ENCODE measurements around the gene LKAAEAR1.

LKAAEAR1 gene

GRCh38 chr20:64044484-64045247 is 39.5 kb downstream of the LKAAEAR1 start:
- DNase-seq (ENCODE audit: low spot score), result no peak
- TF ChIP-seq CTCF (IDR thresholded peaks at IDR 0.05; ENCODE audit: extremely low read depth, missing control alignments), result no peak

GRCh38 chr20:64043768-64044167 is 40.4 kb downstream of the LKAAEAR1 start:
- TF ChIP-seq CTCF (IDR thresholded peaks at IDR 0.05; ENCODE audit: extremely low read depth, missing control alignments), result no peak
- DNase-seq (ENCODE audit: low spot score), result no peak

GRCh38 chr20:64042054-64042781 is 42.0 kb downstream of the LKAAEAR1 start:
- no peak for DNase-seq (ENCODE audit: low spot score)

GRCh38 chr20:64041781-64042053 is 42.5 kb downstream of the LKAAEAR1 start:
- no peak for DNase-seq (ENCODE audit: low spot score)
- TF ChIP-seq CTCF (IDR thresholded peaks at IDR 0.05; ENCODE audit: extremely low read depth, missing control alignments), result no peak

More at GRCh38 chr20:64042054-64042781, 42.0 kb downstream of the LKAAEAR1 start:
- TF ChIP-seq CTCF (IDR thresholded peaks at IDR 0.05; ENCODE audit: extremely low read depth, missing control alignments), result no peak

- DNase-seq (ENCODE audit: low spot score), result no peak
- TF ChIP-seq CTCF (IDR thresholded peaks at IDR 0.05; ENCODE audit: extremely low read depth, missing control alignments), result no peak
These were observed 43.0 kb downstream of the LKAAEAR1 start for GRCh38 chr20:64041040-64041780.

GRCh38 chr20:64040231-64041039 is 43.8 kb downstream of the LKAAEAR1 start:
- no peak for TF ChIP-seq CTCF (IDR thresholded peaks at IDR 0.05; ENCODE audit: extremely low read depth, missing control alignments)

More at GRCh38 chr20:64040231-64041039, 43.8 kb downstream of the LKAAEAR1 start:
- no peak for DNase-seq (ENCODE audit: low spot score)
